ENCODE measurements around the gene SMTN.

SMTN gene

GRCh38 chr22:31124811-31125465 is 43.8 kb downstream of the SMTN start:
- TF ChIP-seq CTCF (conservative IDR thresholded peaks at IDR 0.05; ENCODE audit: control insufficient read depth, insufficient read depth, low read depth, low read length) = no peak
- DNase-seq (ENCODE audit: low read depth) = no peak
- no peak overlapping the region for H3K4me3 ChIP-seq (ENCODE audit: control insufficient read depth, low read depth, low read length)

GRCh38 chr22:31125521-31126117 is 44.5 kb downstream of the SMTN start:
- DNase-seq (ENCODE audit: low read depth) = no peak
- TF ChIP-seq CTCF (conservative IDR thresholded peaks at IDR 0.05; ENCODE audit: control insufficient read depth, insufficient read depth, low read depth, low read length) = no peak
- no peak overlapping the region for H3K4me3 ChIP-seq (ENCODE audit: control insufficient read depth, low read depth, low read length)

- no peak for DNase-seq (ENCODE audit: low read depth)
- no peak overlapping the region for H3K4me3 ChIP-seq (ENCODE audit: control insufficient read depth, low read depth, low read length)
- TF ChIP-seq CTCF (conservative IDR thresholded peaks at IDR 0.05; ENCODE audit: control insufficient read depth, insufficient read depth, low read depth, low read length) = no peak
These were observed 45.2 kb downstream of the SMTN start for GRCh38 chr22:31126128-31126868.

GRCh38 chr22:31126869-31127175 is 45.7 kb downstream of the SMTN start:
- no peak overlapping the region for H3K4me3 ChIP-seq (ENCODE audit: control insufficient read depth, low read depth, low read length)
- TF ChIP-seq CTCF (conservative IDR thresholded peaks at IDR 0.05; ENCODE audit: control insufficient read depth, insufficient read depth, low read depth, low read length) = no peak
- no peak for DNase-seq (ENCODE audit: low read depth)

- no peak for TF ChIP-seq CTCF (conservative IDR thresholded peaks at IDR 0.05; ENCODE audit: control insufficient read depth, insufficient read depth, low read depth, low read length)
- no peak overlapping the region for H3K4me3 ChIP-seq (ENCODE audit: control insufficient read depth, low read depth, low read length)
- DNase-seq (ENCODE audit: low read depth) = no peak
These were observed 46.2 kb downstream of the SMTN start for GRCh38 chr22:31127181-31127772.

- no peak overlapping the region for H3K4me3 ChIP-seq (ENCODE audit: control insufficient read depth, low read depth, low read length)
- no peak for TF ChIP-seq CTCF (conservative IDR thresholded peaks at IDR 0.05; ENCODE audit: control insufficient read depth, insufficient read depth, low read depth, low read length)
- DNase-seq (ENCODE audit: low read depth) = no peak
These were observed 47.0 kb downstream of the SMTN start for GRCh38 chr22:31128156-31128555.

All from fibroblast of mammary gland (primary cell).